ENCODE data around the gene MDP1.

Gene MDP1

DNA sequence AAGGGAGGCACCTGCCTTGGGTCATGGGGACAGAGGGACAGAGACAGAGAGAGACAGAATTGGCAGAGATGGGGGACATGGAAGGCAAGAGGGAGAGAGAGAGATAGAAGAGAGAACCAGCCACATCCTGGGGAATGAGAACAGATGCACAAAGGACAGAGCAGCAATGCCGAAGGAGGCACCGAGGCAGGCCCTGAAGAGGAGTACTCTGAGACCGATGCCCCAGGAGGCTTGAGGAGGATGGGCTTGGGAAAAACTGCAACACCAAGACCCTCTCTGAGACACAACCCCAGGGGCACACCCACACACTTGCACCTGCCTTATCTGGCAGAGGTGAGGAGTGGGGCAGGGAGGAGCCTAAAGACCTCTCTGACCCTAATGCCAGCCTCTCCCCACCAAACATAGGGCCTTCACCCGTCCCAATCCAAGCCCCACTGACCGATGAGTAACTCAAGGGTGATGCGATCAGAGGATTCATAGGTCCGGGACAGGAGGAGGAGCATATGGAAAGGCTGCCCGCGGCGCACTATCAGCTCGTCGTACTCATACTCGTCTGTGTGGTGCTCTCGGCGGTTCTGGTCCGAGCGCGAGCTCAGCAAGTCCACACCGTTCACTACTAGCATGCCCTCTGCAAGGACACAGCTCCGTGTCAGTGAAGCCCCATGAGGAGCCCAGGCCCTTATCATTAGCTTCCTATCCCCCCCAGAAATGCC is 45.5 kb upstream of the MDP1 start:
- no peak for DNase-seq (ENCODE audit: extremely low spot score)
- TF ChIP-seq SUZ12 (IDR thresholded peaks at IDR 0.05) (no peak), ELF4 (IDR thresholded peaks at IDR 0.05) (no peak), L3MBTL2 (conservative IDR thresholded peaks at IDR 0.05) (no peak), NFRKB (IDR thresholded peaks at IDR 0.05) (no peak), BHLHE40 (IDR thresholded peaks at IDR 0.05; ENCODE audit: borderline replicate concordance) (no peak), SP1 (IDR thresholded peaks at IDR 0.05) (no peak), LEF1 (IDR thresholded peaks at IDR 0.05; ENCODE audit: borderline replicate concordance) (no peak), ARNT (IDR thresholded peaks at IDR 0.05) (no peak)
- ChIA-PET POLR2A (interaction anchor here (1.1 to 4.2 kb wide), 2 partner anchors 9 to 10 kb away, joined by 3 to 30 read pairs; partner anchors contain the start of gene RABGGTA), CTCF (interaction anchor here (1.2 to 1.7 kb wide), 3 partner anchors 9 to 19 kb away, joined by 3 to 6 read pairs (median 6); partner anchors contain the start of gene TINF2)

GRCh38 chr14:24260780-24261157 is 44.9 kb upstream of the MDP1 start:
- POLR2A ChIA-PET = interaction anchor here (1.1 to 4.2 kb wide), 2 partner anchors 9 to 10 kb away, joined by 3 to 30 read pairs; partner anchors contain the start of gene RABGGTA
- CTCF ChIA-PET = interaction anchor here (1.2 to 1.7 kb wide), 2 partner anchors 9 to 18 kb away, joined by 3 to 6 read pairs; partner anchors contain the start of gene TINF2
- no peak for DNase-seq (ENCODE audit: extremely low spot score)
- no peak for TF ChIP-seq SP1 (IDR thresholded peaks at IDR 0.05)
- TF ChIP-seq HDGF (IDR thresholded peaks at IDR 0.05; ENCODE audit: borderline replicate concordance) = no peak
- TF ChIP-seq BHLHE40 (IDR thresholded peaks at IDR 0.05; ENCODE audit: borderline replicate concordance) = no peak
- TF ChIP-seq, protein P1, sequence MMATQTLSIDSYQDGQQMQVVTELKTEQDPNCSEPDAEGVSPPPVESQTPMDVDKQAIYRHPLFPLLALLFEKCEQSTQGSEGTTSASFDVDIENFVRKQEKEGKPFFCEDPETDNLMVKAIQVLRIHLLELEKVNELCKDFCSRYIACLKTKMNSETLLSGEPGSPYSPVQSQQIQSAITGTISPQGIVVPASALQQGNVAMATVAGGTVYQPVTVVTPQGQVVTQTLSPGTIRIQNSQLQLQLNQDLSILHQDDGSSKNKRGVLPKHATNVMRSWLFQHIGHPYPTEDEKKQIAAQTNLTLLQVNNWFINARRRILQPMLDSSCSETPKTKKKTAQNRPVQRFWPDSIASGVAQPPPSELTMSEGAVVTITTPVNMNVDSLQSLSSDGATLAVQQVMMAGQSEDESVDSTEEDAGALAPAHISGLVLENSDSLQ (IDR thresholded peaks at IDR 0.05) = no peak
- TF ChIP-seq ARNT (IDR thresholded peaks at IDR 0.05) = no peak
- TF ChIP-seq NFRKB (IDR thresholded peaks at IDR 0.05) = no peak
- TF ChIP-seq SUZ12 (IDR thresholded peaks at IDR 0.05) = no peak

DNA sequence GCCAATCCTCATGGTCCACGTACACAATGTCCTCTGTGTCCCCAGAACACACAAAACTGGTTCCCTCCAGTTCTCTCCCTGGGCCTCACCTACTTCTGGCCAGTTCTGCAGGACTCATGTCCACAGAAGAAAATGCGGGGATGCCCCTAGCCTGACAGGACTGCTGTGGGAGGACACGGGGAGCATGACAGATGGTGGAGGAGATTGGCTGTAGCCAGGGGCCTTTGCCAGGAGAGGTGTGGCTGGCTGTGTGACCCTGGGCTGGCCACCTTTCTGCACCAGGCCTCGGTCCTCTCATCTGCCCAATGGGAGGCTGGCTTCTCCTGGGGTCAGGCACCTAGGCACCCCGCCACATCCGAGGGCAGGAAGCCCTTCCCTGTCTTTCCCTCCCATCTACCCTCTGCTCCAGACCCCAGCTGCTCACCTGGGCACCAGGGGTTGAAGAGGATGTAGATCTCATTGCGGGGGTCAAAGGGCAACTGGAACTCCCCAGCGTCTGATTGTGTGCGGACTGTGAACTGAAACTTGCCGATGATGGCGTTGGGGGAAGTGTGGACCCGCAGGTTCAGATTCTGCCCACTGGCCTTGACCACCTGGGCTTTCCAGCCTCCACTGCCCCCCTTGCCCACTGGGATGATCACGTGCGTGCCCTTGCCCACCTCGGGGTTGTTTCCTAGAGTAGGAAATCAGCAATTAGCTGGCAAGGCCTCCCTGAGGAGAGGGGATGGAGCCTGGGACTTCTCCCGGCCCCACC is 44.3 kb upstream of the MDP1 start:
- ChIA-PET CTCF (interaction anchor here (1.7 kb wide), 1 partner anchor 18 kb away, joined by 6 read pairs; the partner anchor contains the start of gene TINF2), POLR2A (interaction anchor here (1.1 to 4.2 kb wide), 2 partner anchors 8 to 11 kb away, joined by 3 to 30 read pairs; partner anchors contain the start of gene RABGGTA)
- TF ChIP-seq FOXM1 (IDR thresholded peaks at IDR 0.05; ENCODE audit: borderline replicate concordance) (no peak), SP1 (IDR thresholded peaks at IDR 0.05) (no peak), LEF1 (IDR thresholded peaks at IDR 0.05; ENCODE audit: borderline replicate concordance) (no peak), ARNT (IDR thresholded peaks at IDR 0.05) (no peak), ZNF384 (IDR thresholded peaks at IDR 0.05) (no peak), L3MBTL2 (conservative IDR thresholded peaks at IDR 0.05) (no peak), ELF4 (IDR thresholded peaks at IDR 0.05) (no peak), FOXK2 (IDR thresholded peaks at IDR 0.05) (no peak), HDGF (IDR thresholded peaks at IDR 0.05; ENCODE audit: borderline replicate concordance) (no peak), BHLHE40 (IDR thresholded peaks at IDR 0.05; ENCODE audit: borderline replicate concordance) (no peak), TARDBP (IDR thresholded peaks at IDR 0.05) (no peak), CTBP1 (IDR thresholded peaks at IDR 0.05; ENCODE audit: borderline replicate concordance) (no peak), SUZ12 (IDR thresholded peaks at IDR 0.05) (no peak), FOXA1 (IDR thresholded peaks at IDR 0.05) (no peak), NFRKB (IDR thresholded peaks at IDR 0.05) (no peak)
- TF ChIP-seq, protein P1 (IDR thresholded peaks at IDR 0.05) = no peak
- DNase-seq (ENCODE audit: extremely low spot score) = no peak

DNA sequence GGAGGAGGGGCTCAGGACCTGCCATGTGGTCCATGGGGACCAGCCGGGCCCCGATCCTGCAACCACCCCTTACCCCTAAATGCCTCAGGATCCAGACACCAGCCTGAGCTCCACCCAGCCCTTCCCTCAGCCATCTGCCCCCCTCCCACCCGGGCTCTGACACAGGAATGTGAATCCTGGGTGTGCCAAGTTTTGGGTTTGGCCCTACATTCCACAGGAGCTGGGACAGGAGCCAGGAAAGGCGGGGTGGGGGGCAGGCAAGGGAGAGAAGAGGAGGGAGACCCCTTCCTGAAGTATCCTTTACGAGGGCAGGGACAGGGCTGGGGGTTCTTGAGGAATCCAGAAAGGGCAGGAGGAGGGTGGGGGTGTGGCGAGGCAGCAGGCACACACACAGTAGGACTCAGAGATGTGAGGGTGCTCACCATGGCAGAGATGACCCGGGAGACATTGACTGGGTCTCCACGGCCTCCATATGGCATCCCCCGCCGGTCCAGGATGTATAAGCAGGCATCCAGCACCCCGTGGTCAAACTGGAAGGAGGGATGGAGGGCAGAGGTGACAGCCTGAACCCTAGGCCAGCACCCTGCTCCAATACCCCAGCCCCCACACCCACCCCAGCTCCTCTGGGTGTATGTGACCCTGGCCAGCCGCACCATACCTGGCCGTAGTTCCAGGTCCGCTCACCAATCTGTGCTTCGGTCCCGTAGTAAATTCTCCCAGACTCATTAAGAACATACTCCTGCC is 43.6 kb upstream of the MDP1 start:
- no peak for DNase-seq (ENCODE audit: extremely low spot score)
- POLR2A ChIA-PET = interaction anchor here (4.2 kb wide), 1 partner anchor 12 kb away, joined by 30 read pairs; the partner anchor contains the start of gene RABGGTA
- CTCF ChIA-PET = no interaction called here
- TF ChIP-seq FOXM1 (IDR thresholded peaks at IDR 0.05; ENCODE audit: borderline replicate concordance) (no peak), FOXK2 (IDR thresholded peaks at IDR 0.05) (no peak), ZNF384 (IDR thresholded peaks at IDR 0.05) (no peak), SUZ12 (IDR thresholded peaks at IDR 0.05) (no peak), LEF1 (IDR thresholded peaks at IDR 0.05; ENCODE audit: borderline replicate concordance) (no peak), FOXA1 (IDR thresholded peaks at IDR 0.05) (no peak), NFRKB (IDR thresholded peaks at IDR 0.05) (no peak), TARDBP (IDR thresholded peaks at IDR 0.05) (no peak), ARNT (IDR thresholded peaks at IDR 0.05) (no peak), ELF4 (IDR thresholded peaks at IDR 0.05) (no peak), HDGF (IDR thresholded peaks at IDR 0.05; ENCODE audit: borderline replicate concordance) (no peak), SP1 (IDR thresholded peaks at IDR 0.05) (no peak)

GRCh38 chr14:24258548-24259265 is 42.8 kb upstream of the MDP1 start:
- ChIA-PET CTCF (no interaction called here), POLR2A (interaction anchor here (4.2 kb wide), 1 partner anchor 12 kb away, joined by 30 read pairs; the partner anchor contains the start of gene RABGGTA)
- no peak for DNase-seq (ENCODE audit: extremely low spot score)
- no peak for TF ChIP-seq SP1 (IDR thresholded peaks at IDR 0.05)
- TF ChIP-seq, protein P1 (IDR thresholded peaks at IDR 0.05) = no peak
- no peak for TF ChIP-seq FOXK2 (IDR thresholded peaks at IDR 0.05)
- no peak for TF ChIP-seq FOXM1 (IDR thresholded peaks at IDR 0.05; ENCODE audit: borderline replicate concordance)
- no peak for TF ChIP-seq NFRKB (IDR thresholded peaks at IDR 0.05)
- TF ChIP-seq LEF1 (IDR thresholded peaks at IDR 0.05; ENCODE audit: borderline replicate concordance) = no peak
- no peak for TF ChIP-seq CTBP1 (IDR thresholded peaks at IDR 0.05; ENCODE audit: borderline replicate concordance)
- TF ChIP-seq HDGF (IDR thresholded peaks at IDR 0.05; ENCODE audit: borderline replicate concordance) = no peak
- TF ChIP-seq ARNT (IDR thresholded peaks at IDR 0.05) = no peak
- no peak for TF ChIP-seq L3MBTL2 (conservative IDR thresholded peaks at IDR 0.05)
- no peak for TF ChIP-seq SUZ12 (IDR thresholded peaks at IDR 0.05)
- TF ChIP-seq BHLHE40 (IDR thresholded peaks at IDR 0.05; ENCODE audit: borderline replicate concordance) = no peak
- TF ChIP-seq ZNF384 (IDR thresholded peaks at IDR 0.05) = no peak
- TF ChIP-seq ELF4 (IDR thresholded peaks at IDR 0.05) = no peak
- TF ChIP-seq TARDBP (IDR thresholded peaks at IDR 0.05) = no peak

Measured in HEK293T (cell line).